DMS114 treated with DMSO at 0.1 percent for 48 hours (cell line): ENCODE data around the gene GRAMD2A.

Experiments used
- DNase-seq: peaks from one replicate; lab custom pipeline; 2025; ENCODE audit not compliant: unreplicated experiment; lab: John Stamatoyannopoulos, UW

GRAMD2A gene

DNA sequence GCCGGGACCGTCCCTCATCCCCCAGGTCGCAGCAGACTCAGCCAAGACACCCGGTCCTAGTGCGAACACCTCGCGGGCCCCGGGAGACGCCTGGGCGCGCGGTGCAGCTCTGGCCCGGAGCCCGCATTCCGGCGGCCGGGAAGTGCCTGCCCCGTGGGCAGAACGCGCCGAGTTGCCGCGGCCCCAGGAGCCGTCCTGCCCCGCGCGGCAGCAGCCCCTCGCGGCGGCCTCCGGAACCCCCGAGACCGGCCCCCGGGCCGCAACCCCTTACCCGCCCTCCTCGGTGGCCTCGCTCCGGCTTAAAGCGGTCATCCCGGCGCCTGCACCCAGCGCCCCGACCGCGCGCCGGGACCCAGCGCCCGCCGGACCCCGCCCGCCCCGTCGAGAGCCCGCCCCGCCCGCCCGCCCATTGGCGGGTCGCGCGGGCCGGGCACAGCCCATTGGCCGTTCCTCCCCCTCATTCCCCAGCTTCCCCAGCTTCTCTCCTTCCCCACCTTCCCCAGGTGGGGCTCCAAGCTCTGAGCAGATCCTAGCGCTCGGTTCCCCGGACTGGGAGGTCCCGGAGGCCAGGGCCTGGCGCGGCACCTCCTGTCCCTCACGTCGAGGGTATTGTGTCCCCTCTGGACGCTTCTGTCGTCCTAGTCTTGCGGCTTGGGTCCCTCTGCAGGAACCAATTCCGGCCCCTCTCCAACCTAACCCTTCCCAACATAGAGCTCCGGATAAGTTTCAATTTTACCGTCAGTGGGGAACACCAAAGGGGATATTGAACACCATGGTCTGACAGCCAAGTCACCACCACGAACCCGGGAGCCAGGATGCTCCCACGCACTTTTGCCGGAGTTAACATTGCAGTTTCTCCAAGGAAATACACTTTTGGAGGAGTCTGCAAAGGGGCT lies at the start of gene GRAMD2A:
TSS of gene GRAMD2A (minus strand) at position 328 of the 896 bp plus-strand sequence.
- no peak for DNase-seq

- DNase-seq = no peak
Observed at GRCh38 chr15:72242775-72243370, 45.3 kb upstream of the GRAMD2A start.

- DNase-seq = no peak
Observed at GRCh38 chr15:72239652-72240051, 42.1 kb upstream of the GRAMD2A start.

DNA sequence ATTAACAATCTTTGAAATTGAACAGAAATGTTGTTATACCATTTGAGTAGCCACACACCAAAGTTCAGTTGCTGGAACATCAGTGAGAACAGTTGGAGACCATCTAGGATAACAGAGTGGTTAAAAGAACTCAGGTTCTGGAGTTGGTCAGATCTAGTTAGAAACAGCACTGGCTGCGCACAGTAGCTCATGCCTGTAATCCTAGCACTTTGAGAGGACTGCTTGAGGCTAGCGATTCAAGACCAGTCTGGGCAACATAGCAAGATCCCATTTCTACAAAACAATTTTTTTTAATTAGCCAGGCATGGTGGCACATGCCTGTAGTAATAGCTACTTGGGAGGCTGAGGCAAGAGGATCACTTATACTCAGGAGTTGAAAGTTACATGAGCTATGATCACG lies 41.0 kb upstream of the GRAMD2A start:
- no peak for DNase-seq

- no peak for DNase-seq
Observed at GRCh38 chr15:72237853-72238224, 40.3 kb upstream of the GRAMD2A start.

DNA sequence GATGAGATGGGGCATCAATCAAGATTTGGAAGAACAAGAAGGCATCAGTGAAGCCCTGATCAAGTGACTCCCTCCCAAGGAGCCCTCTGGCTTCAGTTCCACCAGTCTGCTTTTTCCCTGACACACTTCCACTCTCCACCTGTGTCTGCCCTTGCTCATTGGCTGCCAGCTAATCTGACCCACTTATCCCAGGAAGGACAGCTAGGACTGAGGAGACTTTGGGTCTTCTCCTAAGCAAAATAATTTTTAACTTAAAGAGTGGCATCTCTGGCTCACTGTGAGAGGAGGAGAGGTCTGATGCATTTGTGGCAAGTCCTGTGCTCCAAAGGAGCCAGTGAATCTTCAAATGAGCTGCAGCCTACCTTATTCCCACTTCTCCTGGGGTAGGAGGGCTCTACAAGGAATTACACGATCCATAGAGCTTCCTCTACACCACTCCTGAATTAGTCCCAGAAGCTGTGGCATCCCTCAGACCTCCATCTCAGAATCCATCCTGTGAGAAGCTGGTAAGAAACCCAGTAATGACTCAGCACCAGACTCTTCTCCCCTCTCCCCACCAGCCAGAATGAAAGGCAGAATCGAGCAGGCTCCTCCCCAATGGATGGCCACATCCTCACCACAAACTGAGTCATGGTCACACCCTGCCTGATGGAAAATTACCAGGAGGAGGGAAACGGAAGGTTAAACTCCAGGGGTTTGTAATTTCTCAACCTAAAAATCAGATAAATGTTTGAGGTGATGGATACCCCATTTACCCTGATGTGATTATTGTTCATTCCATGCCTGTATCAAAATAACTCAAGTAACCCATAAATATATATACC lies 39.7 kb upstream of the GRAMD2A start:
- no peak for DNase-seq

GRCh38 chr15:72236381-72237003 lies 38.9 kb upstream of the GRAMD2A start:
- no peak for DNase-seq

DNA sequence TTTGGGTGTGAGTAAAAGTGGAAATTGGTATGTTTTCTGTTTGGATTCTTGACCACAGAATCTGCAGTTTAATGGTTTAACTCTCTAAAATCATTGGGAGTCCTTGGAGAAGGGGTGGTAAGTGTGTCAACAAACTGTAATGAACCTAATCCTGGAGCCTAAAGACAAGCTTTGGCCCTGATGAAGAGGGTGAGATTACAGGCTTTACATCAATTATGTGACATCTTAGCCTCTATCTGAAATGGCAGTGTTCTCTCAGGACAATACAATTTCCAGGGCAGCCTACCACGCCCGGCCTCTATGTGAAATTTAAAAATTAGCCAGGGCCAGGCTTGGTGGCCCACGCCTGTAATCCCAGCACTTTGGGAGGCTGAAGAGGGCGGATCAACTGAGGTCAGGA lies 37.7 kb upstream of the GRAMD2A start:
- DNase-seq = no peak

DNA sequence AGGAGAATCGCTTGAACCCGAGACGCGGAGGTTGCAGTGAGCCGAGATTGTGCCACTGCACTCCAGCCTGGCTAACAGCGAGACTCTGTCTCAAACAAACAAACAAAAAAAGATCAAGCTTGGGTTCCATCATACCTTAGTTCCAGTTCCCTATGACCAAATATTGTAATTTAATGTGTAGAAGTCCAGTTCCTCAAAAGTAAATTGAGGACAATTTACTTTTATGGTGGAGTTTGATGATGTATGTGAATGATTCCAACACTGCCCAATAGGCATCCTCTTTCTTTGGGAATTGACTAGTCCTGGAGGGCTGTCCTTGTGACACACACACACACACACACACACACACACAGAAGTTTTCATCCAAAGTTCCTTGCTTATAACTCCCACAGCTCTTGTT lies 36.2 kb upstream of the GRAMD2A start:
- DNase-seq = no peak

GRCh38 chr15:72231833-72232478 lies 34.4 kb upstream of the GRAMD2A start:
- no peak for DNase-seq

DNA sequence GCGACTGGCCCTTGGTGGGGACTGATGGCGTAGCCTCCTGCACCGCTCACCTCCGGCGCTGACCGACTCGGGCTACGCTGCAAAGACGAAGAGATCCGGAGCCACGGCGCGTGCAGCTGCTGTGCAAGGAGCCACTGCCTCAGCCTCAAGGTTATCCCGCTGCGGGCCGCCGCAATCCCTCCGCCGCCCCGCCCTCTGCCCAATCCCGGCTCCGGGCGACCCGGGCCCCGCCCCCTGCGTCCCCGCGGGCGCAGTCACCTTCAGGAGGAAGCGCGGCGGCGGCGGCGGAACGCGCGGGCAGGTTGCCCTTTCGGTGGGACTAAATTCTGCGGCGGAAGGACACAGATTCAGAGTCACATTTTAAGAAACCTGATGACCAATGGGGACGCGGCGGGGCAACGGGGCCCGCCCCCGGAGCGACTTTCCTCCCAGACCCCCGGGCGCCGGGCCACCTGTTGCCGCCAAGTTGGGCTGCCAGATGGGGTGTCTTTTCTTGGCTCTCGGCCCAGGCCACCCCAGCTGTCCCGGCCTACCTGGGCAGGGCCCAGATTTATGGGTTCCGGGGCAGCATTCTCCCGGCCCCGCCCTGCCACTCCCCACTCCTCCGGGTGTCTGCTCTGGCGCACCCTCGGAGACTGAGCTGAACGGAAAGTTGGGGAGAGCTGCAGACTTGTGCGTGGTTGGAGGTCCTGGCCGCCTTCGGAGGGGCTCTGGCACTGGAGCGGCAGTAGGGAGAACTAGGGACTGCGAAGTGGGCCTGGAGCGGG lies 33.7 kb upstream of the GRAMD2A start, which contains the start of gene PKM:
TSS of gene PKM (minus strand) at position 125 of the 767 bp plus-strand sequence. CDS start 12,093 bp downstream, outside the sequence.
- DNase-seq = peak; percentile 91

- peak; percentile 65 for DNase-seq
Observed at GRCh38 chr15:72230197-72231065, 32.8 kb upstream of the GRAMD2A start.

DNA sequence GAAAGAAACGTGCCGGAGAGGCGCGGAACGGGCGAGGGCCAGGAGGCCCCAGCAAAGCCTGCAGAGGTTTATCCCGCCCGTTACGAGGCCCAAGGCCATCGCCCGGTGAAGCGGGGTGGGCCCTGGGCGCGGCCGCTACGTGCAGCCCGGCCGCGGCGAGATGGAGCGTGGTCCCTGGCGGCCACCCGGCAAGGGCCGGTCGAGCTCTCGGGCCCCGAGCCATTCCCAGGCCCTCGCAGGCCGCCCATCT lies 32.3 kb upstream of the GRAMD2A start:
- no peak for DNase-seq

DNA sequence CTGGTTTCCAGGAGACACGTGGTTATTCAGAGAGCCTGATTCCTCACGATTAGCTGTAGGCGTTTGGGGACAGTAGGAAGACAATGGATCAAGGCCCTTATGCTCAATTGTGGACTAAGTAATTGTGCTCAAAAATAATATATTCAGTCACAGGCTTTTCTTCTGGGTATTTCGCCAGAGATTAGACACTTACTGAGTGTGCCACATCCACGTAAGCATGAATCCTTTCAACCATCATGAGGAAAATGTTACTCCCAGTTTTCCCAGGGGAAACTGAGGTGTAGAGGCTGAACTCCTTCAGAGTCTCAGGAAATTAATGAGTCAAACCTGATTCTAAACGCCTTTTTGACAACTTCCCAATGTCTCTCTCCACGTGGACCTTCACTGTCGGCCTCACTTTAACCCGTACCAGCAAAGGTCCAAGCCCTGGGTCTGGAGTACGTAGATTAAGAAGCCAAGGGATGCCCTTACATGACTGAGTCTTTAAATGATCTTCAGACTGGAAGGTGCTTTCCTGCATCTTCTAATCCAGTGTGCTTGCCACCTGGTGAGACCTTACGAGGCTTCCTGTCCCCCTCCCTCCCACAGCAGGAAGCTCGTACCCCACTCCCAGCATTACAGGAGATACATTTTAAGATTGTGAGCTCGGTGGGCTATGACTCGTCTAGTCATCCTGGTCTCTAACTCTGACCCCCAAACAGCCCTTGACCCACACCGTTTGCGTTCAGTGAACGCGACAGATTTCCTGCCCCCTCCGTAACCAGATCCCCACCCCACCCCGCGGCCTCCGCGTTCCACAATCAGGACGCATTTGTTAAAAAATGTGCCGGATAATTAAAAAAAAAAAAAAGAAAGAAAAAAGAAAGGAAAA lies 31.7 kb upstream of the GRAMD2A start:
- DNase-seq = no peak

GRCh38 chr15:72227720-72228119 lies 30.1 kb upstream of the GRAMD2A start:
- no peak for DNase-seq

- no peak for DNase-seq
Observed at GRCh38 chr15:72227192-72227586, 29.6 kb upstream of the GRAMD2A start.

DNA sequence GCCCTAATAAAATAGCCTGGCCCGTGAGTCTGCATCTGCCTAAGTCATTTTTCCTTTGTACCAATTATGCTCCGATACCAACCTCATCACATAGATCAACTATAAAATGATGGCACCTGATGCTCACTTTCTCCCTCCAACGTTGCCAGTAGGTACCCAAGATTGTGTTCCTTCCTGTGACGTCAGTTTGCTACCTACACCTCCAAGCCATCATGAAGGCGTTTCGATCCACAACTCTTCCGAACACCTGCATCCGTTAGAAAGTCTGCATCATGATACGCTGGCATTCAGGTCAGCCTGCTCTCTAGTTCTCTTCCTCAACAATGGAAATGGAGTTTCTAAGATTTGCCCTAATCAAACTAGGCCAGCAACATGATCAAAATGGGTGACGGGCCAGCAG lies 25.7 kb upstream of the GRAMD2A start:
- no peak for DNase-seq

DNA sequence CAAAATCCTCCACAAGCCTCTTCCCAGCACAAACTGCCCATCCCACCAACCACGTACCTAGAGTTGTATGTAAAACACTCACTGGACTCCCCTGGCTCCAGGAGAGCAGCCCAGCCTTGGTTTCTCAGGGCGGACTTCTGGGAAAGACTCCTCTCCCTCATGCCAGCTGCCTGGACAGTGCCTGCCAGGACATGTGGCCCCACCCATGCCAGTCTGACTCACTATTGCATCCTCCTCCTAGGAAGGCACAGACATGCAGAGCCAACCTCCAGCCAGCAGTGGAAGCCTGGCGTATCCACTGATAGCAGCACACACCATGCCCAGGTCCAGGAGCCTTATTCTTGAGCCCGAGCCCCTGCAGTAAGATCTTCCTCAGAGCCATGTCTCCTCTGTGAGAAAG lies 24.8 kb upstream of the GRAMD2A start:
- DNase-seq = no peak
